ENCODE data around the gene FANCG. TPM values are rescaled to one million over a fixed set of nuclear protein-coding genes. Genes with fewer than 3 reads are reported as not detected.

The FANCG gene
- total RNA-seq, 1 donor from 2014 or later, result 4.8 TPM

- intact Hi-C loops (cut with DNase I), result no loop called here
- ATAC-seq (ENCODE audit: poor library complexity) (no peak), DNase-seq (no peak)
Measured at GRCh38 chr9:35105571-35106342, 26.0 kb upstream of the FANCG start.

DNA sequence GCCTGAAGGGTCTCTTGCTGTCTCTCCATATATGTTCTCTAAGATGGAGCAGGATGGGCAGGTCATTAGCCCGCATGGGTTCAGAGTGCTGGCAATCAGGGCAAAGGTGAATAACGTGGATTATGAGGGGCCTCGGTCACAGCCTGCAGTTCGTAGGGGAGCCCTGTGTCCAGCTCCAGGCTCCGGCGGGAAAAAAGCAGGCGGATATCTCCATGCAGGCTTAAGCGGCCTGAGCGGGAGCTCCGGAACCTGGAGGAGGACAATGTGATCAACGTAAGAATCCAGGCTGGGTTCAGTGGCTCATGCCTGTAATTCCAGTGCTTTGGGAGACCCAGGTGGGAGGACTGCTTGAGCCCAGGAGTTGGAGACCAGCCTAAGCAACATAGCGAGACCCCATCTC, 25.4 kb upstream of the FANCG start:
- DNase-seq, result no peak
- ATAC-seq (ENCODE audit: poor library complexity), result no peak
- intact Hi-C loops (cut with DNase I), result no loop called here

DNA sequence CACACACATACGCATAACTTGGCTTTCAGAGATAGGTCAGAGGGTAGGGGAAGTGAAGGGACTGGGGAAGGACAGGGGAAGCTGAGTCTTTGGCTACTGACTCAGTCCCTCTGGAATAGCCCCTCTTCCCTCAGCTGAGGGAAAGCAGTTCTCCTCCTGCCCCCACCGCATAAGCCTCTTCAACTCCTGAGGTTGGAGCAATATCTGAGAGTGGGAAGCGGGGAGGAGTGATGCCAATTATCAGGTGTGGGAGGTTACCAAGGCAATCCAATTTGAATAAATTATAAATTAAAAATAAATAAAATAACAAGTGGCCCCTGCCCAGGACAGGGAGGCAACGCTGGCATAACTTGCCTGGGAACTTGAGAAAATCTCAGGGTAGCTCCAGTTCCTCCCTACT, 24.8 kb upstream of the FANCG start:
- DNase-seq (no peak), ATAC-seq (ENCODE audit: poor library complexity) (no peak)
- intact Hi-C loops (cut with DNase I), result no loop called here

DNA sequence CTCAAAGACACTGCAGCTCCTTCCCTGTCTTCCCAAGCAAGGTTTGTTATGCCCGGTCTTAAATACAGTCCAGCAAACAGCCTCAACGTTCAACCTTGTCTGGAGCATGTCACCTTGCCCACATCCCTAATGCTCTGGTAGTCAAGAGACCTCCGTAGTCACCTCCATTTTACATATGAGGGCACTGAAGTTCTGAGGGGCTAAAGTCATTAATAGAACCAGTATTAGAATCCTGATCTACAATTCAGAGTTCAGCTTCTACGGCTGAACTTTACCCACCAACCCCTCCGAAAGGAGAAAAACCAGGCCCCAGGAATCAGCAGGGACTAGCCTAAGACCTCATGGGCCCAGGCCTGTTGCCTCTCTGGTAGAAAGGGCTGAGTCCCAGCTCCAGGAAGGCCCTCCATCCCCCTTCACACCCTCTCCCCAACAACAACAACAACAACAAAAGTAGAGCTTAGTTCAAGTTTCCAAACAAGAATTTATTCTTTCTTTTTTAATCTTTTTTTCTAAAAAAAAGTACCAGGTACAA, 24.0 kb upstream of the FANCG start:
- no peak for DNase-seq
- ATAC-seq (ENCODE audit: poor library complexity), result peak; percentile 1
- intact Hi-C loops (cut with DNase I), result no loop called here

DNA sequence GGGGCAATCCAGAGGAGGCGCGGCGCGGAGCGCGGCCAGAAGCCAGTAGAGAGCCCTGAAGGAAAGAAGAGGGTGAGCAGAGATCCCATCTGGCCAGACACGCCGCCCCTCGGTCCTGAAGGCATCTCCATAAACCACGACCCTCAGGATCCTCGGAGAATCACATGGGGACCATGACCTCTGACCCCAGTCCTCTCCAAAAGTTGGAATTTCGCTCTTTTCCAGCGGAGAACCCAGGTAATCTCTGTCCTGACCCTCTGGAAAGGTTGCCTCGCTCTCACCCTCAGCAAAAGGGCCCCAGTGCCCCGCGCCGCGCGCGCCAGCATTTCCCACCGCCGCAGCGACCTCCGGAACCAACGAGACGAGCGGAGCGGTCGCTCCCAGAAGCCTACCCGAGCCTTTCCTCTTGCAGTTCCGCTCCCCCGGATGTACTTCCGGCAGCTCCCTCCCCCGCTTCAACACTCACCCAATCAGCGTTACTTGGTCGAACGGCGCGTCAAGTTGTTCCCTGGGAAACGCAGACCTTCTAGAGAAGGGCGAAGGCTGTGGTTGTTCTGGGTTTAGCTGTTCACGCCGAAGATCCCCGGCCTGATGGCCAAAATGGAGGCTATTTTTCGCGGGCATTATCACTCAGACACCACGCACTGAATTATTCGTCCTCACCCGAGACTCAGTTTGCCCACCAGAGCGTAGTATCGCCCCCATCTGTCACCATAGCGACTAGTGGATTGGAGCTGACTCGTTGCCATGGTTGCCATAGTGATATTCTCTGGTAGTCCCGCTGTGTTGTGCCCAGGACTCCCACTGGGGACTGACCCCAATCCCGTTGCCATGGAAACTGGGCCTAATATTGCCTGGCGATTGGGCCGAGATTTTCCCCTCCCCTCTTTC, 23.3 kb upstream of the FANCG start, which contains the start of gene STOML2:
Gene STOML2 (minus strand): TSS at position 363 of the 891 bp plus-strand sequence. CDS start 37 bp downstream, at position 326.
- DNase-seq, result peak; percentile 96
- intact Hi-C loops (cut with DNase I), result no loop called here
- ATAC-seq (ENCODE audit: poor library complexity), result peak; percentile 98

DNA sequence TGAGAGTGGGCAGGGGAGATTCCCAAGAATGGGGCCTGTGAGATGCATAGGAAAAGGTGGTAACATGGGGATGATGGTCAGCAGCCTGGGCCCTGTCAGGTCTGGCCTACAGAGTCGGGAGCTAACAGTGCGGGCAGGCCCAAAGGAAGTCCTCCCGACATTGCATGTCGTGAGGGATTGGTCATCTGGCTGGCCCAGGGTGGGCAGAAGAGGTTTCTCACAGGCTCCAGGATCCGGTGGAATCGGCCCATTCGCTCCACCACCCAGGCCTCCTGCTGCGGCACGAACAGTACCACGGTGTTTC, 22.7 kb upstream of the FANCG start:
- intact Hi-C loops (cut with DNase I), result no loop called here
- no peak for DNase-seq
- peak; percentile 35 for ATAC-seq (ENCODE audit: poor library complexity)

DNA sequence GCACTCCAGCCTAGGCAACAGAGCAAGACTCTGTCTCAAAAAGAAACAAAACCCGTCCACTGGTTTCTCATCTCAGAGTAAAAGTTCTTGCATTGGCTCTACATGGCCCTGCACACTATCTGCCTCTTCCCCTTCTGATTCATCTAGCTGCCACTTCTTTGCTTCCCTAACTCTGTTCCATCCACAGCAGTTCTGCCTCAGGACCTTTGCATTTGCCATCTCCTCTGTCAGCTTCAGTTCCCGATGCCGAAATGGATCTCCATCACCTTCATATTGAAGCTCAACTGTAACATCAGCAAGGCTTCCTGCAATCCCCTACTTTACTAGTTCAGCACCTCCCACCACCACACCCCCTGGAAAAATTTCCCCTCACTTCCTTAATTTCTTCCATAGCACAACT, 17.8 kb upstream of the FANCG start:
- ATAC-seq (ENCODE audit: poor library complexity) (no peak), DNase-seq (no peak)
- intact Hi-C loops (cut with DNase I), result loop anchor here (5.0 to 10.0 kb wide), 2 partner anchors 113 to 195 kb away; partner anchors contain the start of gene DNAJB5

GRCh38 chr9:35096035-35096849, 16.5 kb upstream of the FANCG start, which contains the start of gene PIGO:
Gene PIGO (minus strand): TSS chr9:35096591. CDS start chr9:35095565, 1,026 bp downstream.
- intact Hi-C loops (cut with DNase I), result loop anchor here (5.0 to 10.0 kb wide), 2 partner anchors 111 to 194 kb away; partner anchors contain the start of gene DNAJB5
- ATAC-seq (ENCODE audit: poor library complexity), result peak; percentile 97
- DNase-seq, result peak; percentile 95

DNA sequence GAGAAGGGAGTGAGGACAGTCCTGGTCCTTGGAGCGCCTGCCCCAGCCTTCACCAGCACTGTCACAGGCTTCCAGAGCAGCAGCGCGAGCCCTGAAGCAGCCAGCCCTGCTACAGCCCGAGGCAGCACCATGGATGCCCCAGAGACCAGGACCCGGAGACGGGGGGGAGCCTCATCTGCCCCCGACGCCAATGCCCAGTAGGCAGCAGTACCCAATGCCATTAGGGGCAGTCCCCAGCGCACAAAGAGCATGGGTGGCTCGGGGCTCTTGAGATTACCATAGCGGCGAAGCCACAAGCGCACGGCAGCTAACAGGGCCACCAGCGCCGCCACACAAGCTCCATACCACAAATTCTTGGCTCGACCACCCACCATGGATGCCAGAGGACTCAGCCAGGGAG, 11.8 kb upstream of the FANCG start:
- DNase-seq (no peak), ATAC-seq (ENCODE audit: poor library complexity) (no peak)
- intact Hi-C loops (cut with DNase I), result loop anchor here (10.0 kb wide), 1 partner anchor 107 kb away; the partner anchor contains the start of gene DNAJB5

DNA sequence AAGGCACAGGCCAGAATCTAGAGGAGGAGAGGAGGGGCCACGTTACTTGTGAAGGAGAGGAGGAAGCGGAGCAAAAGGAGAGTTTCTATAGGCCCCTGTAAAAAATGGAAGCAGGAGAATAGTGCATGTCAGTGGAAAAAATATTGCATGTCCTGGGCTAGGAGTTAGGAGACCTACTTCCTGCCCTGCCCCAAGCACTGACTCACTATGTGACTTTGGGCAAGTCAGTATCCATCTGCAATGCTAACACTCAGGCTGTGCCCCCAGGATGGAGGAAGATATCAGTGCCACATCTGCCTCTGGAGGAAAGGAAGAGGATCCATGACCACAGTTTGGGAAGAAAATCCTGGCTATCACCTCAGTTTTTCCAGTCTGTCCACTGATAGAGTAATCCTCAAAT, 9.7 kb upstream of the FANCG start:
- DNase-seq (no peak), ATAC-seq (ENCODE audit: poor library complexity) (no peak)
- intact Hi-C loops (cut with DNase I), result no loop called here

DNA sequence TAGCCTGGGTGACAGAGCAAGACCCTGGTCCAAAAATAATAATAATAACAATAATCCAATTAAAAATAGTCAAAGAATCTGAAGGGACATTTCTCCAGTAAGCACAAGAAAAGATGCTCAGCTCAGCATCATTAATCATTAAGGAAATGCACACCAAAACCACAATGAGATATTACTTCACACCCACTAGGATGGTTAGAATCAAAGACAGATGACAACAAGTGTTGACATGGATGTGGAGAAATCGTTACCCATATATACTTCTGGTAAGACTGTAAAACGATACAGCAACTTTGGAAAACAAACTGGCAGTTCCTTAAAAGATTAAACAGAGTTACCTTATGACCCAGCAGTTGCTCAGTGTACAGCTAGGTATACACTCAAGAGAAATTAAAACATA, 5.3 kb upstream of the FANCG start:
- no peak for ATAC-seq (ENCODE audit: poor library complexity)
- no peak for DNase-seq
- intact Hi-C loops (cut with DNase I), result no loop called here

DNA sequence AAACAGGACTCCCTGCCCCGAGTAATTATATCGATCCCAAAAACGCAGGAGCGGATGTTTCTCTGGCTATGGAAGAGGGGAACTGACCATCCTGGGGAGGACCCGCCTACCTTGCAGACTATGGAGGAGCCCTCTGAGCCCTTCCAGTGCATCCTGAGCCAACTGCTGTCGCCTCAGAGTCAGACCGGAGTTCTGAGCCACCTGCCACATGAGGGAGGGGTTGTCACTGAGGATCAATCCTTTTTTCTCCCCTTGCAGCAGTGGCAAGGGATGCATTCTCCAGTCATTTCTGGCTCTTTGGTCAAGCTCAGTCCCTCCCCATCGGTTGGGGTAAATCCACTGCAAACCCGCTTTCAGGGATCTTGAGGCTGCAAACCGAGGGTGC, 709 bp downstream of the FANCG start:
- DNase-seq, result no peak
- intact Hi-C loops (cut with DNase I), result no loop called here
- ATAC-seq (ENCODE audit: poor library complexity), result no peak

DNA sequence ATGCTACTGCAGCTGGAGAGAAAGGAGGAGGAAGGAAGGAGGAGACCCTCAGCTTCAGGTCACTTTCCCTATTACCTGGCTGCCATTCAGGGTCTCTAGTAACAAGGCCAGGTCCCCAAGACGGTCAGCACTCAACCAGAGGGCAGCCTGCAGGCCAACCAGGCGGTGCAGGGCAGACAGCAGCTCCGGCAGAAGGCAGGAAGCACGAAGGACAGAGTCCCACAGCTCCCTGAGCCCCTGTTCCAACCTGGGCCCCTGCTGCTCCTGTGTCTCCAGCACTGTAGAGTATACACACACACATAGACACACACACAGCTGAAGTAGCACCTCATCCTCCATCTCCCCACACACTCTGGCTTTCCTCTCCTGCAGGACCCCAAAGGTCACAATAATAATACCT, 1.7 kb downstream of the FANCG start:
- intact Hi-C loops (cut with DNase I), result no loop called here
- no peak for ATAC-seq (ENCODE audit: poor library complexity)

DNA sequence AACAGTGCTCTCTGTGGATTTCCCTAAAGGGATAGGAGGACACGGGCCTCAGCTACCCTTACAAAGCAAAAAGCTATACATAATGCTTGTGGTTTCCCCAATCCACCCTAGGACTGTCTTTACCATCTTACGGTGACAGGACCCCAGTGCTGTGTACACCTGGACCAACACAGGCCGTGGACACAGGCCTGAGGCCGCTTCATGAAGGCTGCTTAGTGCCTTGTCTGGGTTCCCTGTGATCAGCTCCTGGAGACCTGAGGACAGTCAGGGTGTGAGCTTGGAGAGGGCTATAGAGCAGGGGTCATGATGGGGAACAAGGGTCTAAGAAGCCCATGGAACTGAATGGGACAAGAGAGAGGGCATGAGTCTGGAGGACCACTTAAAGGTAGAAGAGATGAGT, 2.9 kb downstream of the FANCG start:
- ATAC-seq (ENCODE audit: poor library complexity), result no peak
- intact Hi-C loops (cut with DNase I), result no loop called here
- DNase-seq, result no peak

More for the DNA sequence above, 1.7 kb downstream of the FANCG start:
- DNase-seq, result no peak

DNA sequence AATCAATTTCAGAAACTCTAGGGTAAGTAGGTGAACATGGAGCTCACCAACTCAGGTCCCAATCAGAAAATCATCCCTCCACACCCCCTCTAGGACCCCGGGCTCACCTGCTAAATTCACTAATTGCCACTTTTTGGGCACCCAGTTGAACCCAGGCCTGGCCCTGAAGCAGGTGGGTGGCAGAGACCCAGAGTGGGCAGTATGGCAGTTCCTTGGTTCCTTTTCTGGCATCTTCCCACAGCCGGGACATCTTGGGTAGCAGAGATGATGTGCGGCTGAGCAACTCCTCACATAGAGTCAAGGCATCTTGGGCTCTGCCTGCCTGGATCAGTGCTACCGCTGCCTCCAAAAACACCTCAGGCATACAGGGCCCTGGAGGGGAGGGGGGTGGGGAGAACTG, 4.4 kb downstream of the FANCG start:
- intact Hi-C loops (cut with DNase I), result no loop called here
- DNase-seq (no peak), ATAC-seq (ENCODE audit: poor library complexity) (no peak)

- intact Hi-C loops (cut with DNase I), result no loop called here
- DNase-seq (no peak), ATAC-seq (ENCODE audit: poor library complexity) (no peak)
Measured at GRCh38 chr9:35074791-35075190, 5.0 kb downstream of the FANCG start.

DNA sequence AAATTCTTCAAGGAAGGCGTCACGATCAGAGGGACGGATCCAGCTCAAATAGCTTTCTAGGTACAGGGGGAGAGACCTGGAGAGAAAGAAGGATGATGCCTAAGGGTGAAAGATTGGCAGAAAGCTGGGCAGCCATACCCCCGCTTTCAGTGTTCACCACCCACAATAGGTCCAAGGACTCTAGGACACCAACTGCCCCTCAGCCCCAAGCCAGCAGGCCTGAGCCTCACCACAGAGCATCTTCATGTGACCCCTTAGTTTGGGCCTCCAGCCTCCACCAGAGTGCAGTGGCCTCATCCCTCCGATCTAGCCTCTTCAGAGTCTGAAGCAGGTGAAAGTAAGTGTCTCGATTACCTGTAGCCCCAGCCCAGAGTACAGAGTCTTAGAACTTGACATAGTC, 5.6 kb downstream of the FANCG start:
- intact Hi-C loops (cut with DNase I), result no loop called here
- no peak for ATAC-seq (ENCODE audit: poor library complexity)
- DNase-seq, result no peak

DNA sequence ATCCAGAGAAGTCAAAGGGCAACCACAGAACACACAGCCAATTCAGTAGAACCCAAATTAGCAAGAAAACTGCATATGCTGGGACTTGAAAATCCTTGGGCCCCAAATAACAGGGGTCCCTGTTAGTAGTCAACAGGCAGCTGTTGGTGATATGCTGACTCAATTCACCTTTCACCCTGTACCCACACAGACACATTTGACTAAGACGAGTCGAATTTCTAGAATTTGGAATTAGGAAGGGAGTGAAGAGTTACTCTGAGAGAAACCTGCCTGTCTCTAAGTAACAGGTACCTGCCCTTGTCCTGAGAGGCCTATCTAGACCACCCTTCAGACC, 6.5 kb downstream of the FANCG start:
- DNase-seq, result no peak
- intact Hi-C loops (cut with DNase I), result no loop called here

More for the DNA sequence above, 6.5 kb downstream of the FANCG start:
- ATAC-seq (ENCODE audit: poor library complexity), result no peak
